GM12891 (cell line): ENCODE data around the gene VSTM2L.

ENCODE experiments used
- DNase-seq: peaks from one replicate; pipeline ENCODE4 v3.0.0; 2011; ENCODE audit warnings: low spot score; ENCODE audit not compliant: insufficient read length
- FAIRE-seq: peaks from 2 replicates; lab custom pipeline; 2011; peaks lifted over from hg19 to GRCh38; lab: Jason Lieb, UNC
- PAX5 ChIP-seq: IDR thresholded peaks from 2 replicates; pipeline ENCODE4 v1.6.1; 2011; ENCODE audit warnings: low read length, moderate library complexity, mild to moderate bottlenecking; ENCODE audit not compliant: insufficient read depth, severe bottlenecking
- POLR2A ChIP-seq: IDR thresholded peaks from 2 replicates; pipeline ENCODE4 v1.6.1; 2011; ENCODE audit warnings: low read depth, low read length, control low read depth
- POLR2AphosphoS5 ChIP-seq: IDR thresholded peaks from 2 replicates; pipeline ENCODE4 v1.6.1; 2011; ENCODE audit warnings: low read depth, low read length, control low read depth
- POU2F2 ChIP-seq: IDR thresholded peaks from 2 replicates; pipeline ENCODE4 v1.6.1; 2011; ENCODE audit warnings: low read depth, mild to moderate bottlenecking, control low read depth, low read length, moderate library complexity
- SPI1 ChIP-seq: IDR thresholded peaks from 2 replicates; pipeline ENCODE4 v1.6.1; 2011; ENCODE audit warnings: low read depth, low read length, control low read depth
- TAF1 ChIP-seq: IDR thresholded peaks from 2 replicates; pipeline ENCODE4 v1.6.1; 2011; ENCODE audit warnings: low read depth, low read length, control low read depth

Gene VSTM2L

GRCh38 chr20:37917461-37917860, 14.5 kb downstream of the VSTM2L start:
- FAIRE-seq: no peak
- TF ChIP-seq POU2F2 (no peak), POLR2AphosphoS5 (no peak), TAF1 (no peak), SPI1 (no peak), POLR2A (no peak), PAX5 (no peak)
- no peak for DNase-seq

- TF ChIP-seq POLR2A: no peak
- no peak for TF ChIP-seq POU2F2
- TF ChIP-seq PAX5: no peak
- TF ChIP-seq POLR2AphosphoS5: no peak
- TF ChIP-seq TAF1: no peak
- TF ChIP-seq SPI1: no peak
- FAIRE-seq: no peak
- DNase-seq: no peak
These were observed 15.1 kb downstream of the VSTM2L start for GRCh38 chr20:37918035-37918434.

GRCh38 chr20:37919389-37920040, 16.6 kb downstream of the VSTM2L start:
- no peak for FAIRE-seq
- TF ChIP-seq SPI1 (no peak), PAX5 (no peak), TAF1 (no peak), POU2F2 (no peak), POLR2A (no peak), POLR2AphosphoS5 (no peak)
- no peak for DNase-seq

GRCh38 chr20:37920270-37920669, 17.3 kb downstream of the VSTM2L start:
- FAIRE-seq: peak; percentile 82
- DNase-seq: no peak
- TF ChIP-seq POLR2AphosphoS5 (no peak), POLR2A (no peak), POU2F2 (no peak), SPI1 (no peak), TAF1 (no peak), PAX5 (no peak)

GRCh38 chr20:37920679-37921322, 17.9 kb downstream of the VSTM2L start:
- FAIRE-seq: peak; percentile 60
- no peak for DNase-seq

GRCh38 chr20:37921341-37921929, 18.5 kb downstream of the VSTM2L start:
- FAIRE-seq: peak; percentile 50

More at GRCh38 chr20:37920679-37921322, 17.9 kb downstream of the VSTM2L start:
- TF ChIP-seq POU2F2 (no peak), POLR2AphosphoS5 (no peak), POLR2A (no peak), PAX5 (no peak), TAF1 (no peak), SPI1 (no peak)

GRCh38 chr20:37922016-37922415, 19.1 kb downstream of the VSTM2L start:
- FAIRE-seq: peak; percentile 88
- TF ChIP-seq POLR2A (no peak), TAF1 (no peak), POU2F2 (no peak), POLR2AphosphoS5 (no peak), SPI1 (no peak), PAX5 (no peak)

More at GRCh38 chr20:37921341-37921929, 18.5 kb downstream of the VSTM2L start:
- peak; percentile 97 for TF ChIP-seq SPI1
- TF ChIP-seq POLR2A: no peak
- no peak for DNase-seq

GRCh38 chr20:37925265-37926165, 22.6 kb downstream of the VSTM2L start:
- DNase-seq (no peak), FAIRE-seq (no peak)
- no peak for TF ChIP-seq TAF1
- no peak for TF ChIP-seq PAX5
- no peak for TF ChIP-seq SPI1
- TF ChIP-seq POLR2AphosphoS5: no peak
- no peak for TF ChIP-seq POLR2A
- no peak for TF ChIP-seq POU2F2

More at GRCh38 chr20:37922016-37922415, 19.1 kb downstream of the VSTM2L start:
- DNase-seq: no peak

GRCh38 chr20:37926612-37927011, 23.7 kb downstream of the VSTM2L start:
- TF ChIP-seq PAX5 (no peak), TAF1 (no peak), POLR2AphosphoS5 (no peak), POLR2A (no peak), POU2F2 (no peak), SPI1 (no peak)
- DNase-seq (no peak), FAIRE-seq (no peak)
